ENCODE measurements around the gene MBP.
"Not testable (repeated sequence)": the region's sequence is repeated elsewhere in the genome, so short reads cannot be mapped to it uniquely, and the experiment has no call there.

The MBP gene

DNA sequence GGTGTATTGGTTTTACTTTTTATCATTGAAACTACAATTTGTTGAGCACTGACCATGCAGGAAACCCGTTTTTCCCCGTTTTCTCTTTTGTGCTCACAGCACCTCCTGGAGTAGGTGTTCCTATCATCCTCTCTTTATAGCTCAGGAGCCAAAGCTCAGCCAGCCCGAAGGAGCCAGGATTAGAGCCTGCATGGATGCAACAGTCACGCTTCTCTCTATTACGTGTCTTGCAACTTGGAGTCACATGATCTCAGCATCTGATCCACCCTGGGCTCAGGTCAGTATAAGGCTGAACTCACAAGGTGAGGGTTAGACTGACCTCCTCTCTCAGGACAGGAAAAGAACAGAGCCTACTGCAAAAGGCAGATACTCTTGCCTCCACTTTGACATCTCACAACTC, 150.5 kb downstream of the MBP start:
- no peak for DNase-seq

- no peak for DNase-seq
Observed at GRCh38 chr18:76981396-76981968, 151.1 kb downstream of the MBP start.

GRCh38 chr18:76980663-76981395, 151.8 kb downstream of the MBP start:
- DNase-seq: no peak

DNA sequence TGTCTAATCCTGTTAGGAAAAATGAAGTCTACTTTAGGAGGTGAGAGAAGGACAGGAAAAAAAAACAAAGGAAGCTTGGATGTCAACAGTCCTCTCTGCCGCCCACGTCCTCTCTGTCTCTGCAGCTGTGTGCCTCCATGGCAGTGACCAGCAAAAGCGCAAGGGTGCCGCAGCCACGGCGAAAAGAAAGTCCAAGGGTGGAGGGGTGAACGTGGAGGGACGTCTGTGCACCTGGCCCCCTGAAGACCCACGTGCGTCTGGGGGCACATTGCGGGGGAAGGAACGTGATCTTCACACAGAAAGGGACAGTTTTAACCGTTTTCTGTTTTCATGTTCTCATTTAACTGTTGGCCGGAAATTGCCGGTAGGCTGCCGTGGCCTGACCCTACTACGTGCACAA, 152.7 kb downstream of the MBP start:
- DNase-seq: no peak

DNA sequence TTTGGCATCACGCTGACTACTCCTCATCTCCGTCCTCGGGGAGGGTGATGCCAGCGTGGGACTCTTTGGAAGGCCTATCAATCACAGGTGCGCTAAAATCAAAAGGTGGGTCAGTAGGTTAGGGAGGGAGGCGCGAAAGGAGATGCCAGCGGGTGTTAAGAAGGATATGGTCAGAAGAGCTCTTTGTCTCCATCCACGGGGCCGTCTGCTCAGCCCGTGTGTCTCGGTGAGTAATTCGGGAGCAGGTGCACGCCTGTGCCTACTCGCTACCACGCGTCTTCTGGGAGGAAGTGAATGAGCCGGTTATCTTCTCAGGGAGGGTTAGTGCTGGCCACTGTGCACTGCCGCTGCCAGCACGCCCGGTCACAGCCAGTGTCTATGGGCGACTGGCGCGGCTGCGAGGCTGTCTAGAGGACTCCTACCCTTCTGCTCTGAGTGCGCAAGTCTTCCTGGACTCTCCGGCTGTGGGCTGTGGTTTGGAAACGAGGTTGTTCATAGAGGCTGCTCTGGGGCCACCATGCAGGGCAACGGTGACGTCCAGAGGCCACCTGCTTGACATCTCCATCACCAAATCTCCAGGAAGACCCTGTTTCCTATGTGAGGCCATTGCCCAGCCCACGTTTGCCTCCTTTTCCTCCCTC, 153.4 kb downstream of the MBP start:
- DNase-seq: no peak

DNA sequence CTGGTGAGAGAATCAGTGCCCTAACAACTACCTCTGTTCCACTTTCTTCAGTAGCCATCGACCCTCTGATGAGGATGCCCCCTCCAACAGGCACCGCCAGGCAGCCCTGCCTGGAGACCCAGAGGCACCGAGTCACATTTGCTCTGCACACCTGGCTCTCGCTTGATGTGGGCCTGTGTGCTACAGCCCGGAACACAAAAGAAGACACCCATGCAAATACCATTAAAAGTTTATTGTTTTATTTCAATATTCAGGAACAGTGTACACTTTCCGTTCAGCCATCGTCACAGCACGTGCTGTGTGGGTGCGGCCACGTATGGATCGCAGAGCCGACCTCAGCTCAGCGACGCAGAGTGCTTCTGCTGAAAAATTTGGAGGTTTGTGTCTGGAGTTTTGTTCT, 154.0 kb downstream of the MBP start:
- no peak for DNase-seq

DNA sequence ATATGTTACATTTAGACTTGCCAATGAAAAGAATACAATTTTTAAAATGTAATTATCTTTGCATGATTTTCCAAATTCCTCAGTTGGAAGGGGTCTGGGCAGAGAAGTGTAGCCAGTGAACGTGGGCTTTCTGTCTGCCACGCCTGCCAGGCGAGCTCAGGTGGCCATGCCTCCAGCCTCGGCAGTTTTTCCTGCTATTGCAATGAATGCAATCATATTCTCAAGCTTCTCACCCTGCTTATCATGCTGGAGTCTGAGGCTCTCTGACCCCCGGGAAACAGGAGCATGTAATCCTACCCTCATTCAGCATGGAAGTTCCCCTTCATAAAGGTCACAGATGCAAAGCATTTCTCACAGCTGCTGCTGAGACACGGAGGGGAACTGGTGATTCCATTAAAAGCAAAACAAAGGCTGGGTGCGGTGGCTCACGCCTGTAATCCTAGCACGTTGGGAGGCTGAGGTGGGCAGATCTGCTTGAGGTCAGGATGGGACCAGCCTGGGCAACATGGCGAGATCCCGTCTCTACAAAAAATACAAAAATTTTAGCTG, 154.8 kb downstream of the MBP start:
- DNase-seq: no peak

DNA sequence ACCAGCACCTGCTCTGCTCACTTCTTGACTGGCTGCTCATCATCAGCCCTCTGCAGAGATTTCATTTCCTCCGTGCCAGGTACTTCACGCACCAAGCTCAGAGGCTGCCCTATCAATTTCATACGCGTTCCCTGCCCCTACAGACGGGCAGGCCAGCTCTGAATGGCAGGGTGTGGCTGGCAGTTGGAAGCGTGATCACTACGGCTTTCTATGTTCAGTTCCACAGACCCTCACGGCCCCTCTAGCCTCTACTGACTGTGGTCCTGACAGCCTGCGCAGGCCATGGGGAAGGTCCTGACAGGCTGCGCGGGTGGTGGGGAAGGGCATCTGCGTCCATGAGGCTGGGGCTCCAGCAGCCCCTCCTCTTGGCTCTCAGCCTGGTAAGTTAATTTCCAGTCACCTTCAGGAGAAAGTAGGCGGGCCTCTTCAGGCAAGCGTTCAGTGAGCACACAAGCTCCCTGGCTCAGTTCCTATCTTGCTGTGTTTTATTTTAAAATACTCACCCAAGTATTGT, 155.4 kb downstream of the MBP start:
- no peak for DNase-seq

- DNase-seq: no peak
Observed at GRCh38 chr18:76975577-76976110, 156.9 kb downstream of the MBP start.

GRCh38 chr18:76974386-76974785, 158.2 kb downstream of the MBP start:
- DNase-seq: no peak

- DNase-seq: no peak
Observed at GRCh38 chr18:76973520-76974266, 158.9 kb downstream of the MBP start.

DNA sequence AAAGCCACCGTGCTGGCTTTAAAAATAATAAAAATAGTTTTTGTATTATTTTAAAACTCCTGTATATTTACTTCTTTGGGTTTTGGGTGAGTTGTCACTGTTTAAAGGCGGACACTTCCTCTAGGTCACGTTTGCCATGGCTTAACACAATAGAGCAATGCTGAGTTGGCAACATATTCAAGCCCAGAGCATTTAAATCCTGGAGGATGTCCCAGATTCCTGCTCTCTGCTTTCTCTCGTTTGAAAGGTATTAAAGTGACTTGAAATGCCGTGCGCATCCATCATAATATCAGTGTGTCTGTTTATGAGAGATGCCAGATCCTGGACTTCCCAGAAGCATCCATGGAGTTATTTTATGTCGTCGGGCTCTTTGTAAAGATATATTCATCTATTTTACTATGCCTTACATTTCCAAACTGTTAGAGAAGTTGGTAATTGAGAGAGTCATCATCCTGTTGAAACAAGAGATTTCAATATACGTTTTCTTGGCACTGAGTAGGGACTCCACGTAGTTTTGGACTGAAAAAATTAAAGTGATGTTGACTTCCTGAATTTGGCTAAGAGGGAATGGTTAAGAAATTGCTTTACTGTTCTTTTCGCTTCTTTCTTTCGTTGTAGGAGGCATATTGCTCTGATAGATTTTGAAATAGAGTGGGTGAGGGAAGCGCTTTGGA, 159.6 kb downstream of the MBP start:
- no peak for DNase-seq

DNA sequence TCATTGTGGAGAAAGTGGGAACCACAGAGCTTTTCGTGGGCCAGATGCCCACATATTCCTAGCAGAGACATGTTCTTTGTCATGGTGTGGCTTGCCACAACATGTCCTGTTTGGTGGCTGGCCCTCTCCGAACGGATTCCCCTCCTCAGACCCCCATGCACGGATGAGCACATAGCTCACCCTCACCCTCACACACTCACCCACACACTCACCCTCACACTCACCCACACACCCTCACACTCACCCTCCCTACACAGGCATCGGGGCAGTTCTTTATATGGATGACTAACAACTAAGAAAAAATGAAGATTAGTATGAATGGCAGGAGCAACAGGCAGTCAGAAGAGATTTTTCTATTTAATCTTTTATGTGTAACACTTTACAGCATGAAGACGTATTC, 160.3 kb downstream of the MBP start:
- DNase-seq: no peak

- DNase-seq: no peak
Observed at GRCh38 chr18:76970770-76971559, 161.6 kb downstream of the MBP start.

GRCh38 chr18:76967721-76968472, 164.7 kb downstream of the MBP start:
- DNase-seq: no peak

DNA sequence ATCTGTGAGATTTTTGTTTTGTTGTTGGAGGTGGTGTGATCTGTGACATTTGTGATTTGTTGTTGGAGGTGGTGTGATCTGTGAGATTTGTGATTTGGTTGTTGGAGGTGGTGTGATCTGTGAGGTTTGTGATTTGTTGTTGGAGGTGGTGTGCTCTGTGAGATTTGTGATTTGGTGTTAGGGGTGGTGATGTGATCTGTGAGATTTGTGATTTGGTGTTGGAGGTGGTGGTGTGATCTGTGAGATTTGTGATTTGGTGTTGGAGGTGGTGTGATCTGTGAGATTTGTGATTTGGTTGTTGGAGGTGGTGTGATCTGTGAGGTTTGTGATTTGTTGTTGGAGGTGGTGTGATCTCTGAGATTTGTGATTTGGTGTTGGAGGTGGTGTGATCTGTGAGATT, 165.3 kb downstream of the MBP start:
- not testable (repeated sequence) for DNase-seq

- DNase-seq: not testable (repeated sequence)
Observed at GRCh38 chr18:76965555-76966151, 166.9 kb downstream of the MBP start.

DNA sequence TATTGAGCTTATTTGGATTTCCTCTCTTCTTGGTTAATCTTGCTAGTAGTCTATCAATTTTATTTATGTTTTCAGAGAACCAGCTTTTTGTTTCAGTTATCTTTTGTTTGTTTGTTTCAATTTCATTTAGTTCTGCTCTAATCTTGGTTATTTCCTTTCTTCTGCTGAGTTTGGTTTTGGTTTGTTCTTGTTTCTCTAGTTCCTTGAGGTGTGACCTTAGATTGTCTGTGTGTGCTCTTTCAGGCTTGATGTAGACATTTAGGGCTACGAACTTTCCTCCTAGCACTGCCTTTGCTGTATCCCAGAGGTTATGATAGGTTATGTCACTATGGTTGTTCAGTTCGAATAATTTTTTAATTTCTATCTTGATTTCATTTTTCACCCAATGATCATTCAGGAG, 168.6 kb downstream of the MBP start:
- no peak for DNase-seq

GRCh38 chr18:76962851-76963250, 169.7 kb downstream of the MBP start:
- no peak for DNase-seq

DNA sequence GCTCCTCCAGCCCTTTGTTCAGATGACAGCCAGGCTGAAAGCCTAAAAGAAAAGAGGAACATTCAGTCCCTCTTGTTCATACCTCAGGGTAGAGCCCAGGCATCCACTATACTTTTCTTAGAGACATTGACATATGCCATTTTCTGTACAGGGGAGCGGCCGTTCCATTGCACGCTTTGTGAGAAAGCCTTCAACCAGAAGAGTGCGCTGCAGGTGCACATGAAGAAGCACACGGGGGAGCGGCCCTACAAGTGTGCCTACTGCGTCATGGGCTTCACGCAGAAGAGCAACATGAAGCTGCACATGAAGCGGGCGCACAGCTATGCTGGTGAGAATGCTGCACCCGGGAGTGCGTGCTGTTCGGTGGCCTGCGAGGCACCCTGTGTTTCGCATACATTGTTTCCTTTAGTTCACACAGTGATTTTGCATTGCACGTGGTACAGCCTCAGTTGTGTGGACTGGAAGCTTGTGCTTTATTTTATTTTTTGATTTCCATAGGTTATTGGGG, 172.0 kb downstream of the MBP start:
- DNase-seq: no peak

Data from stimulated activated CD4-positive, alpha-beta T cell treated with anti-CD3 and anti-CD28 coated beads, Interleukin-2, amount 100 ng/mL, for 24 hours (primary cell).